IMR-90 (cell line): ENCODE measurements around the gene LRRFIP1. TPM values are rescaled to one million over a fixed set of nuclear protein-coding genes. Genes with fewer than 3 reads are reported as not detected.
A peak's percentile ranks its signal among the peaks of the same experiment; 100 is the strongest.

Experiments used
- ATAC-seq: fragments of 200-7000 bp; cut with Tn5 transposase; 2 replicates; pipeline ENCODE4 v1.9.1; 2020; ENCODE audit warnings: low read depth, mild to moderate bottlenecking, moderate library complexity
- BruUV-seq: library from RNA; stranded (reverse); fragments of 400-500 nt; replicated peaks from 2 replicates; lab custom pipeline; 2021; lab: Mats Ljungman, UMichigan
- CTCF ChIA-PET: fragments of 300-600 bp; formaldehyde crosslinking; extraction: SDS; loops from one replicate; lab custom pipeline; 2021; ENCODE audit warnings: antibody characterized with exemption; lab: Yijun Ruan, JAX
- POLR2A ChIA-PET: fragments of 300-600 bp; sonication (Branson Sonifier 250); formaldehyde crosslinking; loops from one replicate; lab custom pipeline; 2022; ENCODE audit warnings: antibody characterized with exemption; ENCODE audit not compliant: unreplicated experiment; lab: Charles Lee
- DNase-seq: peaks from one replicate; pipeline ENCODE4 v3.0.0; 2013
- H2AFZ ChIP-seq: replicated peaks from 2 replicates; pipeline ENCODE3; 2013; ENCODE audit warnings: low read length, mild to moderate bottlenecking; ENCODE audit not compliant: poor library complexity
- H2AK5ac ChIP-seq: 2 replicates; pipeline ENCODE4 v1.6.1; 2013; ENCODE audit warnings: low read depth, low read length, inconsistent platforms
- H2AK9ac ChIP-seq: replicated peaks from 2 replicates; pipeline ENCODE3; 2013; ENCODE audit warnings: mild to moderate bottlenecking, low read depth, low read length, moderate library complexity; ENCODE audit not compliant: poor library complexity
- H2BK120ac ChIP-seq: 2 replicates; pipeline ENCODE4 v1.6.1; 2013; ENCODE audit warnings: low read depth, low read length, inconsistent platforms
- H2BK15ac ChIP-seq: 3 replicates; pipeline ENCODE4 v1.6.1; 2013; ENCODE audit warnings: low read depth, low read length, inconsistent platforms
- H2BK20ac ChIP-seq: 2 replicates; pipeline ENCODE4 v1.6.1; 2013; ENCODE audit warnings: low read depth, mild to moderate bottlenecking, inconsistent platforms, low read length, moderate library complexity
- H2BK5ac ChIP-seq: 2 replicates; pipeline ENCODE4 v1.6.1; 2013; ENCODE audit warnings: mild to moderate bottlenecking, low read depth, low read length, inconsistent platforms; ENCODE audit not compliant: poor library complexity, severe bottlenecking
- H3K14ac ChIP-seq: replicated peaks from 2 replicates; pipeline ENCODE4 v1.6.1; 2013; ENCODE audit warnings: low read depth, low read length, inconsistent platforms
- H3K18ac ChIP-seq: 2 replicates; pipeline ENCODE4 v1.6.1; 2013; ENCODE audit warnings: low read depth, low read length, control low read depth
- H3K23ac ChIP-seq: 2 replicates; pipeline ENCODE4 v1.6.1; 2013; ENCODE audit warnings: low read depth, low read length, inconsistent platforms
- H3K27ac ChIP-seq: 2 replicates; pipeline ENCODE4 v1.5.1; 2013; ENCODE audit warnings: mild to moderate bottlenecking, control low read depth, low read length; ENCODE audit not compliant: insufficient read depth
- H3K27me3 ChIP-seq: 2 replicates; pipeline ENCODE4 v1.6.1; 2013; ENCODE audit warnings: low read length; ENCODE audit not compliant: control insufficient read depth, insufficient read depth
- H3K36me3 ChIP-seq: 2 replicates; pipeline ENCODE4 v1.6.1; 2013; ENCODE audit warnings: low read length, mixed read lengths; ENCODE audit not compliant: control insufficient read depth, insufficient read depth
- H3K4ac ChIP-seq: 2 replicates; pipeline ENCODE4 v1.6.1; 2013; ENCODE audit warnings: low read depth, low read length, inconsistent platforms
- H3K4me1 ChIP-seq: 2 replicates; pipeline ENCODE4 v1.6.1; 2013; ENCODE audit warnings: low read length, mixed read lengths; ENCODE audit not compliant: control insufficient read depth, insufficient read depth
- H3K4me2 ChIP-seq: 2 replicates; pipeline ENCODE4 v1.6.1; 2013; ENCODE audit warnings: low read depth, mild to moderate bottlenecking, control low read depth, low read length, moderate library complexity
- H3K4me3 ChIP-seq: 2 replicates; pipeline ENCODE4 v1.5.1; 2013; ENCODE audit warnings: low read depth, mild to moderate bottlenecking, control low read depth, low read length, moderate library complexity; ENCODE audit not compliant: insufficient read depth
- H3K56ac ChIP-seq: 2 replicates; pipeline ENCODE4 v1.6.1; 2013; ENCODE audit warnings: low read length, inconsistent platforms; ENCODE audit not compliant: insufficient read depth; ENCODE audit errors: extremely low read depth
- H3K79me1 ChIP-seq, 2 experiments: 2 replicates each; pipeline ENCODE4 v1.6.1; 2013; ENCODE audit warnings: low read length in 2 of 2, inconsistent platforms in 1 of 2, low read depth in 1 of 2
- H3K9ac ChIP-seq: 2 replicates; pipeline ENCODE4 v1.6.1; 2013; ENCODE audit warnings: low read depth, low read length, control low read depth
- H3K9me1 ChIP-seq: 2 replicates; pipeline ENCODE4 v1.6.1; 2013; ENCODE audit warnings: low read length, inconsistent platforms; ENCODE audit not compliant: insufficient read depth
- H3K9me3 ChIP-seq: 2 replicates; pipeline ENCODE4 v1.6.1; 2013; ENCODE audit warnings: low read length; ENCODE audit not compliant: control insufficient read depth, insufficient read depth
- H4K20me1 ChIP-seq: 2 replicates; pipeline ENCODE4 v1.6.1; 2013; ENCODE audit warnings: low read length, inconsistent platforms; ENCODE audit not compliant: insufficient read depth
- H4K5ac ChIP-seq: 2 replicates; pipeline ENCODE4 v1.6.1; 2013; ENCODE audit warnings: mild to moderate bottlenecking, low read depth, low read length, control low read depth
- H4K8ac ChIP-seq, 2 experiments: 2 replicates each; pipeline ENCODE4 v1.6.1; 2013; ENCODE audit warnings: low read depth in 2 of 2, low read length in 2 of 2, control low read depth in 1 of 2, inconsistent platforms in 1 of 2
- H4K91ac ChIP-seq: 2 replicates; pipeline ENCODE4 v1.6.1; 2013; ENCODE audit warnings: low read depth, low read length, inconsistent platforms; ENCODE audit not compliant: insufficient read depth
- CHD1 ChIP-seq: IDR thresholded peaks from 2 replicates; pipeline ENCODE4 v1.6.1; 2012; ENCODE audit warnings: low read depth, low read length, improper control_type of control experiment
- CTCF ChIP-seq: conservative IDR thresholded peaks from 2 replicates; pipeline ENCODE4 v1.5.1; 2012; ENCODE audit warnings: mild to moderate bottlenecking, low read depth, low read length, improper control_type of control experiment
- ELK1 ChIP-seq: fragments of 150-350 bp; IDR thresholded peaks from 2 replicates; pipeline ENCODE4 v1.6.1; 2016; ENCODE audit warnings: low read depth, mild to moderate bottlenecking, low read length, moderate library complexity, borderline replicate concordance
- FOS ChIP-seq: fragments of 150-350 bp; IDR thresholded peaks from 2 replicates; pipeline ENCODE4 v1.6.1; 2016; ENCODE audit warnings: low read depth, low read length
- MXI1 ChIP-seq: IDR thresholded peaks from 2 replicates; pipeline ENCODE4 v1.6.1; 2012; ENCODE audit warnings: low read depth, mild to moderate bottlenecking, low read length, moderate library complexity, borderline replicate concordance
- NFE2L2 ChIP-seq: fragments of 150-350 bp; IDR thresholded peaks from 2 replicates; pipeline ENCODE4 v1.6.1; 2016; ENCODE audit warnings: low read depth, mild to moderate bottlenecking, low read length
- RCOR1 ChIP-seq: IDR thresholded peaks from 2 replicates; pipeline ENCODE4 v1.6.1; 2012; ENCODE audit warnings: mild to moderate bottlenecking, low read length, improper control_type of control experiment; ENCODE audit not compliant: insufficient replicate concordance
- RFX5 ChIP-seq: IDR thresholded peaks from 2 replicates; pipeline ENCODE4 v1.8.0; 2012; ENCODE audit warnings: low read depth, mild to moderate bottlenecking, low read length, moderate library complexity
- SMC3 ChIP-seq: fragments of 150-350 bp; IDR thresholded peaks from 2 replicates; pipeline ENCODE4 v1.6.1; 2016; ENCODE audit warnings: low read depth, mild to moderate bottlenecking, antibody characterized with exemption, low read length, moderate library complexity
- USF2 ChIP-seq: fragments of 150-350 bp; IDR thresholded peaks from 2 replicates; pipeline ENCODE4 v1.6.1; 2017; ENCODE audit warnings: mild to moderate bottlenecking, antibody characterized with exemption, low read length, low read depth
- WGBS, 2 experiments: methylation state at CpG; one replicate each; pipeline versions ENCODE4 v1.1.5 to v1.1.7; 2013; ENCODE audit warnings: missing lambda C conversion rate in 2 of 2; ENCODE audit not compliant: insufficient read length in 1 of 2; ENCODE audit errors: extremely low coverage in 2 of 2; 5-methylcytosine and 5-hydroxymethylcytosine counted together
- dilution Hi-C: fragments of 300-500 bp; cut with HindIII; formaldehyde crosslinking; loops from one replicate; pipeline ENCODE4 v1.14.3; 2018; ENCODE audit warnings: low sequenced_read_pairs; ENCODE audit not compliant: unreplicated experiment
- in situ Hi-C: fragments of 300-500 bp; cut with MboI; formaldehyde crosslinking; loops from 3 replicates; pipeline ENCODE4 v1.14.3; 2019; ENCODE audit warnings: low sequenced_read_pairs, inconsistent platforms, mixed read lengths
- intact Hi-C: fragments of 100-400 bp; cut with micrococcal nuclease; formaldehyde crosslinking; loops from 2 replicates; pipeline ENCODE4 v1.10.0; 2022
- polyA plus RNA-seq, 3 experiments: library from polyadenylated mRNA; depleted of rRNA; stranded (reverse); fragments of >200 nt; gene quantifications; 2 replicates each; pipeline ENCODE4 v1.2.3, GENCODE V29; 2012; ENCODE audit warnings: low replicate concordance in 1 of 3
- total RNA-seq: library from RNA; depleted of rRNA; stranded (reverse); fragments of >200 nt; gene quantifications from 2 replicates; pipeline ENCODE4 v1.2.3, GENCODE V29; 2012

Gene LRRFIP1
- total and polyA plus RNA-seq, 2 of the 4 experiments (the other 2 are of a cell fraction) = 52.2 to 54.4 TPM

GRCh38 chr2:237599465-237600110 lies 27.8 kb upstream of the LRRFIP1 start:
- 64% methylated on average over 7 of the region's 9 CpGs; no CpG with 5 or more reads in 1 of the 2 experiments for WGBS, 2 experiments
- Histone ChIP-seq H3K9ac (no peak overlapping the region), H2AK5ac (peak overlapping the region; percentile 56), H3K4me1 (peaks cover 9% of the 10 kb centered on the region), H2AK9ac (peak overlapping the region; percentile 22), H4K20me1 (no peaks in the 10 kb centered on the region), H3K27ac (no peak overlapping the region), H4K8ac (peak overlapping the region; percentile 87 to 89), H2AFZ (peak overlapping the region; percentile 82), H3K9me3 (no peaks in the 10 kb centered on the region), H2BK15ac (peak overlapping the region; percentile 51; the same call in 1 of the 3 replicates), H2BK120ac (peak overlapping the region; percentile 90), H3K23ac (peak overlapping the region; percentile 65; the same call in 1 of the 2 replicates), H3K9me1 (peaks cover 9% of the 10 kb centered on the region; the same call in 1 of the 2 replicates), H2BK5ac (no peak overlapping the region), H4K91ac (peak overlapping the region; percentile 61), H3K14ac (peak overlapping the region; percentile 61), H3K79me1 (no peaks in the 10 kb centered on the region), H4K5ac (peak overlapping the region; percentile 78), H3K4me2 (no peak overlapping the region; the same call in 1 of the 2 replicates), H3K4ac (peak overlapping the region; percentile 65; the same call in 1 of the 2 replicates), H3K56ac (peak overlapping the region; percentile 35; the same call in 1 of the 2 replicates), H3K18ac (peak overlapping the region; percentile 61; the same call in 1 of the 2 replicates), H3K27me3 (no peaks in the 10 kb centered on the region), H2BK20ac (peak overlapping the region; percentile 15; the same call in 1 of the 2 replicates), H3K4me3 (no peak overlapping the region), H3K36me3 (no peaks in the 10 kb centered on the region)
- ChIA-PET CTCF (no interaction called here), POLR2A (no interaction called here)
- intact Hi-C loops (loop anchor here (5.0 kb wide), 1 partner anchor 143 kb away; no protein-coding TSS in a partner anchor), in situ Hi-C loops (no loop called here), dilution Hi-C loops (no loop called here)
- TF ChIP-seq RFX5 (no peak), ELK1 (no peak), USF2 (no peak), NFE2L2 (no peak), CHD1 (no peak), MXI1 (no peak), CTCF (no peak), FOS (no peak), SMC3 (no peak), RCOR1 (no peak)
- ATAC-seq = no peak
- no TSS peak for BruUV-seq
- DNase-seq = no peak
